Natural killer cell treated with Interleukin-12 subunit alpha and Interleukin-12 subunit beta and Interleukin-15 and Interleukin-18, amount 100 ng/mL, for 72 hours (primary cell): Measurements from ENCODE around the gene CDY2B. TPM values are rescaled to one million over a fixed set of nuclear protein-coding genes. Genes with fewer than 3 reads are reported as not detected.
"Not testable (repeated sequence)": the region's sequence is repeated elsewhere in the genome, so short reads cannot be mapped to it uniquely, and the experiment has no call there.

Source experiments
- ATAC-seq, 2 donors: fragments of 150-1000 bp; cut with Tn5 transposase in 1 of 2; sonication (Bioruptor Pico), chemical (Tn5 transposase) in 1 of 2; 2 replicates each; pipeline ENCODE4 v1.10.0; 2021
- DNase-seq: peaks from one replicate; pipeline ENCODE4 v3.0.0; 2022; ENCODE audit warnings: low spot score
- H3K27ac Mint-ChIP-seq, 2 donors: 1 replicate in 1 of 2; 2 replicates in 1 of 2; pipeline ENCODE4 v1.8.0; 2022; ENCODE audit warnings: mixed read lengths in 2 of 2, mild to moderate bottlenecking in 1 of 2, moderate library complexity in 1 of 2
- H3K27me3 Mint-ChIP-seq, 2 donors: 1 replicate in 1 of 2; 2 replicates in 1 of 2; pipeline ENCODE4 v1.8.0; 2022; ENCODE audit warnings: mixed read lengths in 2 of 2
- H3K36me3 Mint-ChIP-seq: one replicate; pipeline ENCODE4 v1.8.0; 2022; ENCODE audit warnings: mixed read lengths
- H3K4me1 Mint-ChIP-seq, 2 donors: 1 replicate in 1 of 2; 2 replicates in 1 of 2; pipeline ENCODE4 v1.8.0; 2022; ENCODE audit warnings: low read depth in 2 of 2, mixed read lengths in 2 of 2, mild to moderate bottlenecking in 1 of 2
- H3K4me3 Mint-ChIP-seq: one replicate; pipeline ENCODE4 v1.8.0; 2022; ENCODE audit warnings: mixed read lengths
- H3K9me3 Mint-ChIP-seq: 2 replicates; pipeline ENCODE4 v1.8.0; 2022; ENCODE audit warnings: mixed read lengths
- total RNA-seq, 2 donors: library from RNA; stranded (reverse); gene quantifications; one replicate each; pipeline ENCODE4 v1.2.3, GENCODE V29; 2022

CDY2B gene
- not detected for total RNA-seq

GRCh38 chrY:17880120-17880519 lies at the start of gene CDY2B:
CDY2B (minus strand) TSS chrY:17880220; CDS start chrY:17879892, 328 bp downstream.
- not testable (repeated sequence) for H3K4me1 Mint-ChIP-seq, H3K4me3 Mint-ChIP-seq, DNase-seq, H3K36me3 Mint-ChIP-seq, H3K27ac Mint-ChIP-seq, H3K9me3 Mint-ChIP-seq, H3K27me3 Mint-ChIP-seq, ATAC-seq

- H3K36me3 Mint-ChIP-seq, H3K27me3 Mint-ChIP-seq, H3K4me1 Mint-ChIP-seq, H3K4me3 Mint-ChIP-seq, H3K9me3 Mint-ChIP-seq, DNase-seq, ATAC-seq, H3K27ac Mint-ChIP-seq: not testable (repeated sequence)
These were observed 28.0 kb upstream of the CDY2B start for GRCh38 chrY:17908009-17908408.

DNA sequence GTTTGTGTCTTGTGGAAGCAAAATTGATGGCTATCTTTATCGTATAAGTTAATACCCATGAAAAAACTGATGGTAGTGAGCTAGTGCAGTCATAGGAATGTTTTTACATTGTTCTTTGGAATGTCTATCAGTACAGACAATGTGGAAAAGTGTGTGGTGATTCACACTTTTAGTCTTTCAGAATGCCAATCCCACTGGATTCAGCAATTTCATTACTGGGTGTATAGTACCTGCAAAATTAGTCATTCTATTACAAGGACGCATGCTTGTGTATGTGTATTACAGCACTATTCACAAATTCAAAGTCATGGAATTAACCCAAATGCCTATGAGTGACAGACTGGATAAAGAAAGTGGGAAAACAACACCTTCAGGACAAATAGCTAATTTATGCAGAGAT lies 27.3 kb upstream of the CDY2B start:
- not testable (repeated sequence) for H3K4me1 Mint-ChIP-seq, DNase-seq, ATAC-seq, H3K36me3 Mint-ChIP-seq, H3K4me3 Mint-ChIP-seq, H3K27ac Mint-ChIP-seq, H3K27me3 Mint-ChIP-seq, H3K9me3 Mint-ChIP-seq

DNA sequence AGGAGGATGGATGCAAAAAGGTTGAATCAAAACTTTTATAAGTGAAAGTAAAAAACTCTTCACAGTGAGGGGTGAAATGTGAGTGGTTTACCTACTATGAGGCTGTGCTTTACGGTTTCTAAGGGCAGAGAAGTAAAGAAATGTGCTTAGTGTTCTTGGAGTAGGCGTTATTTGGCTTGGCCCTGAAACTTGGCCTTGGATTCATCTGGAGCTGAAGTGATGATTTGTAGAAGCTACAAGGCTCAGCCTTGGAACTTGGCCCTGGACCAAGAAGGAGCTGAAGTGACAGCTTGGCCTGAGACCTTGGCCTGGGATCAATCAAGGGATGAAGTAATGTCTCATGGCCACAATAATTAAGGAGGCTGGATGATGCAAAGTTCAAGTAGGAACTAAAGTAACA lies 1.7 kb upstream of the CDY2B start:
- not testable (repeated sequence) for H3K27me3 Mint-ChIP-seq, H3K4me1 Mint-ChIP-seq, H3K27ac Mint-ChIP-seq, H3K9me3 Mint-ChIP-seq, H3K36me3 Mint-ChIP-seq, DNase-seq, H3K4me3 Mint-ChIP-seq, ATAC-seq

GRCh38 chrY:17876767-17877166 lies 3.3 kb downstream of the CDY2B start:
- not testable (repeated sequence) for H3K9me3 Mint-ChIP-seq, DNase-seq, H3K4me3 Mint-ChIP-seq, H3K27me3 Mint-ChIP-seq, H3K36me3 Mint-ChIP-seq, ATAC-seq, H3K4me1 Mint-ChIP-seq, H3K27ac Mint-ChIP-seq

DNA sequence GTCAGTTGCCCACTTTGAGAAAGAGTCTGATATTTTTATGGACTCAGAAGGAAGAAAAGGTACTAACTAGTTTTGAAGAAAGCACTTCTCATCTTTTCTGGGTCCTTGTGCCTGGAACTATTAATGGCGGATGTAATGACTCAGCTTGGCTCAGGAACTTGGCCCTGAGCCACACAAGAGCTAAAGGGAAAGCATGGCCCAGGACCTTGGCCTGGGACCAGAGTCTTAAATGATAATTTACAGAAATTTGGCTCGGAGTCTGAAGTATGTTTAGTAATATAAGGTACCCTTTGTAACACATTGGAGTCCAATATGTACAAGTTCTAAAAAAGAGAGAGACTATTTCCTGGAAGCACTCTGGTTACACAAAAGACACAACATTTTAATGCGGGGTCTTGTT lies 4.6 kb downstream of the CDY2B start:
- ATAC-seq, H3K36me3 Mint-ChIP-seq, H3K27me3 Mint-ChIP-seq, H3K27ac Mint-ChIP-seq, H3K4me1 Mint-ChIP-seq, H3K9me3 Mint-ChIP-seq, H3K4me3 Mint-ChIP-seq, DNase-seq: not testable (repeated sequence)

- H3K4me3 Mint-ChIP-seq, H3K27me3 Mint-ChIP-seq, H3K4me1 Mint-ChIP-seq, ATAC-seq, H3K9me3 Mint-ChIP-seq, DNase-seq, H3K27ac Mint-ChIP-seq, H3K36me3 Mint-ChIP-seq: not testable (repeated sequence)
These were observed 8.7 kb downstream of the CDY2B start for GRCh38 chrY:17871194-17871903.

- not testable (repeated sequence) for H3K4me3 Mint-ChIP-seq, DNase-seq, H3K36me3 Mint-ChIP-seq, H3K27ac Mint-ChIP-seq, H3K4me1 Mint-ChIP-seq, H3K9me3 Mint-ChIP-seq, H3K27me3 Mint-ChIP-seq, ATAC-seq
These were observed 9.3 kb downstream of the CDY2B start for GRCh38 chrY:17870737-17871136.

- H3K9me3 Mint-ChIP-seq, H3K36me3 Mint-ChIP-seq, H3K4me3 Mint-ChIP-seq, H3K27ac Mint-ChIP-seq, DNase-seq, H3K4me1 Mint-ChIP-seq, ATAC-seq, H3K27me3 Mint-ChIP-seq: not testable (repeated sequence)
These were observed 12.2 kb downstream of the CDY2B start for GRCh38 chrY:17867850-17868249.

DNA sequence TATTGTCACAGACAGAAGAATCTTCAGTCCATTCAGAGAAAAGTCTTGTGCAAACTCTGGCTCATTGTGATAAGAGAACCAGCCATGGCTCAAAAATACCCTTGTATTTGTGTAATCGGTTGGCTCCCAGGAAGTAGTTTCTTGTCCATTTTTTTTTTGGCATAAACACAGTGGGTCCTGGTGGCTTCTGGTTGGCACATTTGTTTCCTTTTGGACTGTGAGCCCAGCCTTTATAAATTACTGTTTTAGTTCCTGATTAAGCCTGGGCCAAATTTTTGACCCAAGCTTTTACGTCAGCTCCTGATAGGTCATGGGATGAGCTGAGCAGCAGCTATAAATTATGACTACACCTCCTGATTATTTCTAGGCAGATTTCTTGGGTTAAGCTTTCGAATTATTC lies 19.4 kb downstream of the CDY2B start:
- not testable (repeated sequence) for H3K27ac Mint-ChIP-seq, H3K36me3 Mint-ChIP-seq, H3K4me3 Mint-ChIP-seq, ATAC-seq, H3K9me3 Mint-ChIP-seq, H3K4me1 Mint-ChIP-seq, DNase-seq, H3K27me3 Mint-ChIP-seq

DNA sequence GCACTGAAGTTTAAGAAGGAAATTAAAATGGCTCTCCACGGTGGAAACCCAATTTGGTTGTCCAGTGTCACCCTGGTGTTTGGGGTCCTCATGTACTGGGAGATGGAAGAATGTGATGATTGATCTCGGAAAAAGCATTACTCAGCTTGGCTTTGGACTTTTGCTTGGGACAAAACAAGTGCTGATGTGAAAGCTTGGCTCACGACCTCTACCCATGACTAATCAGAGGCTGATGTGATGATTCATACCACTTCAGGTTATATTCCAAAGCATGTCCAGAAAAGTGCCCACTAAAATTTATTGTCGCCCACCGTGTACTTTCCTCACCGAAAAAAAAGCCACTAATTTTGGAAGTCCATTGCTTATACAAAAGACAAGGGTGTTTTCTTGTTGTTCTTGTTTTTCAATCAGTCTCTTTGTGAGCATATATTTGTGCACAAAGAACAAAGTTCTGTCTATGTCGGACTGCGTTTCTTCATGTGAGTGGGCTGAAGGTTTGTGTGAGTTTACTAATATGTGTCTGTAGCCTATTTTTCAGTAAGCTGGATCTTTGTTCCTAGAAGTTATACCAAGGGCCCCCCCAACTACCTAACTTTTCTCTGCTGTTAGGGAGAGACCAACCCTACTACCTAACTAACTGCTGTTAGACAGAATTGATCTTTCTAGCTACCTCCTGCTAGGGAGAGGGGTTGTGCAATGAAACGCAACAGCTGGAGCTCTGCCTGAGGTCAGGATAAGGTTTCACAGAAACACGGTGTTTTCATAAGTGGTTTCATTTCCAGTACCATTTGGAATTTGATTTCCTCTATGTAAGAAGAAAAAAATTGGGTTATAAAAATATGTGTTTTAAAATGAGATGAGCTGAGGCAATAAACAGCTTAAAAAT lies 22.8 kb downstream of the CDY2B start:
- not testable (repeated sequence) for H3K4me1 Mint-ChIP-seq, H3K27me3 Mint-ChIP-seq, DNase-seq, H3K36me3 Mint-ChIP-seq, H3K4me3 Mint-ChIP-seq, H3K27ac Mint-ChIP-seq, ATAC-seq, H3K9me3 Mint-ChIP-seq

DNA sequence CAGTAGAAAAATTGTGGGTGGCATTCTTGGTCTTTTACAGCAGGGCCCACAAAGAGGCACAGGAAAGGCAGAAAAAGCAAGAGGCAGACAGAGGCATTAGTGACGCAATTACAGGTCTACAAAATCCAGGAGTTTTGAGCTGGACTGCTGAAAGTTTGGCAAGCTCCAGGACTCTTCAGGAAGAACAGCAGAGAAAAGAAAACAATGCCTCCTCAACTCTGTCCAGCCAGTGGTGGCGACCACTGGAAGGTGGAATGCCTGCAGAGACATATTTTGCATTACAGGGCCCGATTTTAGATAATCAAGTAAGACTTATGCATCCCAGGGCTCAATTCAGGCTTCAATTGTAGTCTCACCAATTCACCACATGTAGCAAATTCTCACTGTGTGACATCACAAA lies 23.5 kb downstream of the CDY2B start:
- H3K9me3 Mint-ChIP-seq, H3K27me3 Mint-ChIP-seq, ATAC-seq, H3K27ac Mint-ChIP-seq, H3K36me3 Mint-ChIP-seq, H3K4me1 Mint-ChIP-seq, DNase-seq, H3K4me3 Mint-ChIP-seq: not testable (repeated sequence)

DNA sequence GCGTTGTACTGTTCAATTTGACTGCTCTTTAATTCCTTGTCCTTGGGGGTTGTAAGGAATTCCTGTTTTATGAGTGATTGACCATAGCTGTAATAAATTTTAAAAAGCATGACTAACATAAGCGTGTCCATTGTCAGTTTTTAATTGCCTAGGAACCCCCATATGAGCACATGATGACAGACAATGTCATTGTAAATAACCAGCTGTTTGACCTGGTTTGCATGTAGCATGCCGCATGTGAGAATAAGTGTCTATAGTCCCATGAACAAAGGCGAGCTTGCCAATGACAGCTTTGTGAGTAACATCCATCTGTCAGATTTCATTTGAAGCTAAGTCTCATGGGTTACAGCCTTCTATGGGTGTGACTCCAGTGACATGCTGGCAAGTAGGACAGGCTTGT lies 30.9 kb downstream of the CDY2B start:
- H3K27me3 Mint-ChIP-seq, H3K9me3 Mint-ChIP-seq, H3K36me3 Mint-ChIP-seq, DNase-seq, H3K4me1 Mint-ChIP-seq, ATAC-seq, H3K4me3 Mint-ChIP-seq, H3K27ac Mint-ChIP-seq: not testable (repeated sequence)

DNA sequence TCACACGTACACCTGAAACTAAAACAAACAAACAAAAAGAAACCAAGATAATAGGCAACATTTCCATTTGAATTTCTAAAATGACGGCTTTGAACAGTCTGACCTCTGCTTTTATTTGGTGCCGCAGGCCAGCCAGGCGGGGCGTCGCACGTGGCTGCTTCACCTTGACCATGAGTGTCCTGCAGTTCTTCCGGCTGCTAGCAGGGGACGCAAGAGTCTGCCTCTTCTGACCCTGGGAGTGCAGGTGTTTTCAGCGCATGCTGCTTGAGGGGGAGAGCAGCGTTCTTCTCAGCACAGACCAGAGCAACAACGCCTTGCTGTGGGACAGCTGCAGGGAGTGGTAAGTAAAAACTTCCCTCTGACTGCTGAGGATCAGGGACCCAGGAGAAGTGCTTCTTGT lies 47.9 kb downstream of the CDY2B start:
- H3K36me3 Mint-ChIP-seq, H3K4me3 Mint-ChIP-seq, H3K27me3 Mint-ChIP-seq, H3K4me1 Mint-ChIP-seq, H3K27ac Mint-ChIP-seq, H3K9me3 Mint-ChIP-seq, DNase-seq, ATAC-seq: not testable (repeated sequence)
